ENCODE data around the gene TICAM1. TPM values are rescaled to one million over a fixed set of nuclear protein-coding genes. Genes with fewer than 3 reads are reported as not detected.

The TICAM1 gene
- total and polyA plus RNA-seq, 2 of the 13 experiments (the other 11 are each of a cell fraction or from before 2014, with no cell fraction given): 0.33 to 0.95 TPM

DNA sequence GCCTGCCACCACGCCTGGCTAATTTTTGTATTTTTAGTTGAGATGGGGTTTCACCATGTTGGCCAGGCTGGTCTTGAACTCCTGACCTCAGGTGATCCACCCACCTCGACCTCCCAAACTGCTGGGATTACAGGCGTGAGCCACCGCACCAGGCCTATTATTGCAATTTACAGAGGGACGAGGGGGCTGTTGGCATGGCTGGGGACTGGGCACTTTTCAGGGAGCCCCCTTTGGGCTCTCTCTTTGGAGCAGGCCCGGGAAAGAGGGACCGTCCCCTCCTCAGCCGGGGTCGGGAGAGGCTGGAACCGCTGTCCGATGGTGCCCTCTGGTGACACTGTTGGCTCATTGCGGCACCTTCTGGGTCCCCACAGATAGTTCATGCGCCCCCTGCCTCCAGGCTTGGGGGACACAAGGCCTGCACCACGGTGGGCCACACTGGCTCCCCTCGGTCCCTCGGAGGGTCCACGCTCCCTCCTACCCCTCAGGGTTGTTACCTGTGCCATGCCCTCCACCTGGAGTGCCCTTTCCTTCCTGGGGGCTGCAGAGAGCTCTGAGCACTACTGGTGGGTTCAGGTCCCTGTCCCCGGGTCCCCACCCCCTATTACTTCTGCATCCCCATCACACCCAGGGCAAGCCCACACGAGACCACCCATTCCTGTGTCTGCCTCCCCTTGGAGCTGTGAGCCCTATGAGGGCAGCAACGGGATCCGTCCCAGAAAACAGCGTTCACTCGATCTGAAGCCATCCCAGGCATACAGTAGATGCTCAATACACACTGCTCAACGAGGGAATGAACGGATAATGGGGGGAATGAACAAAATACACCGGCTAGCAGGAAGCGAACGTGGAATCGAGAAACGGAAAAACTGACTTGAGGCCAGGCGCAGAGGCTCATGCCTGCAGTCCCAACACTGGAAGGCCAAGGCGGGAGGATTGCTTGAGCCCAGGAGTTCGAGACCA, 27.5 kb downstream of the TICAM1 start (continued):
- TF ChIP-seq, protein P1, sequence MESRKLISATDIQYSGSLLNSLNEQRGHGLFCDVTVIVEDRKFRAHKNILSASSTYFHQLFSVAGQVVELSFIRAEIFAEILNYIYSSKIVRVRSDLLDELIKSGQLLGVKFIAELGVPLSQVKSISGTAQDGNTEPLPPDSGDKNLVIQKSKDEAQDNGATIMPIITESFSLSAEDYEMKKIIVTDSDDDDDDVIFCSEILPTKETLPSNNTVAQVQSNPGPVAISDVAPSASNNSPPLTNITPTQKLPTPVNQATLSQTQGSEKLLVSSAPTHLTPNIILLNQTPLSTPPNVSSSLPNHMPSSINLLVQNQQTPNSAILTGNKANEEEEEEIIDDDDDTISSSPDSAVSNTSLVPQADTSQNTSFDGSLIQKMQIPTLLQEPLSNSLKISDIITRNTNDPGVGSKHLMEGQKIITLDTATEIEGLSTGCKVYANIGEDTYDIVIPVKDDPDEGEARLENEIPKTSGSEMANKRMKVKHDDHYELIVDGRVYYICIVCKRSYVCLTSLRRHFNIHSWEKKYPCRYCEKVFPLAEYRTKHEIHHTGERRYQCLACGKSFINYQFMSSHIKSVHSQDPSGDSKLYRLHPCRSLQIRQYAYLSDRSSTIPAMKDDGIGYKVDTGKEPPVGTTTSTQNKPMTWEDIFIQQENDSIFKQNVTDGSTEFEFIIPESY (CRISPR knock-in tag; IDR thresholded peaks at IDR 0.05): 0 out of 2 replicates have a peak, but pooled peaks have one; percentile 29
- TF ChIP-seq, protein P2, sequence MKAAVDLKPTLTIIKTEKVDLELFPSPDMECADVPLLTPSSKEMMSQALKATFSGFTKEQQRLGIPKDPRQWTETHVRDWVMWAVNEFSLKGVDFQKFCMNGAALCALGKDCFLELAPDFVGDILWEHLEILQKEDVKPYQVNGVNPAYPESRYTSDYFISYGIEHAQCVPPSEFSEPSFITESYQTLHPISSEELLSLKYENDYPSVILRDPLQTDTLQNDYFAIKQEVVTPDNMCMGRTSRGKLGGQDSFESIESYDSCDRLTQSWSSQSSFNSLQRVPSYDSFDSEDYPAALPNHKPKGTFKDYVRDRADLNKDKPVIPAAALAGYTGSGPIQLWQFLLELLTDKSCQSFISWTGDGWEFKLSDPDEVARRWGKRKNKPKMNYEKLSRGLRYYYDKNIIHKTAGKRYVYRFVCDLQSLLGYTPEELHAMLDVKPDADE (CRISPR knock-in tag; IDR thresholded peaks at IDR 0.05): no peak
- TF ChIP-seq REPIN1 (CRISPR knock-in tag; IDR thresholded peaks at IDR 0.05; ENCODE audit: borderline replicate concordance, low read depth) (no peak), POGZ (CRISPR knock-in tag; IDR thresholded peaks at IDR 0.05) (no peak), FOSL1 (CRISPR knock-in tag; IDR thresholded peaks at IDR 0.05; ENCODE audit: borderline replicate concordance) (no peak), SOX5 (CRISPR knock-in tag; IDR thresholded peaks at IDR 0.05; ENCODE audit: borderline replicate concordance) (no peak), ZFP41 (CRISPR knock-in tag; IDR thresholded peaks at IDR 0.05; ENCODE audit: borderline replicate concordance) (no peak), KLF9 (CRISPR knock-in tag; IDR thresholded peaks at IDR 0.05; ENCODE audit: low read depth) (no peak), SETDB1 (CRISPR knock-in tag; IDR thresholded peaks at IDR 0.05; ENCODE audit: borderline replicate concordance) (no peak), ZNF501 (CRISPR knock-in tag; IDR thresholded peaks at IDR 0.05) (no peak)
- TF ChIP-seq, protein P3, sequence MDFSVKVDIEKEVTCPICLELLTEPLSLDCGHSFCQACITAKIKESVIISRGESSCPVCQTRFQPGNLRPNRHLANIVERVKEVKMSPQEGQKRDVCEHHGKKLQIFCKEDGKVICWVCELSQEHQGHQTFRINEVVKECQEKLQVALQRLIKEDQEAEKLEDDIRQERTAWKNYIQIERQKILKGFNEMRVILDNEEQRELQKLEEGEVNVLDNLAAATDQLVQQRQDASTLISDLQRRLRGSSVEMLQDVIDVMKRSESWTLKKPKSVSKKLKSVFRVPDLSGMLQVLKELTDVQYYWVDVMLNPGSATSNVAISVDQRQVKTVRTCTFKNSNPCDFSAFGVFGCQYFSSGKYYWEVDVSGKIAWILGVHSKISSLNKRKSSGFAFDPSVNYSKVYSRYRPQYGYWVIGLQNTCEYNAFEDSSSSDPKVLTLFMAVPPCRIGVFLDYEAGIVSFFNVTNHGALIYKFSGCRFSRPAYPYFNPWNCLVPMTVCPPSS (IDR thresholded peaks at IDR 0.05): no peak
- TF ChIP-seq, protein P4, sequence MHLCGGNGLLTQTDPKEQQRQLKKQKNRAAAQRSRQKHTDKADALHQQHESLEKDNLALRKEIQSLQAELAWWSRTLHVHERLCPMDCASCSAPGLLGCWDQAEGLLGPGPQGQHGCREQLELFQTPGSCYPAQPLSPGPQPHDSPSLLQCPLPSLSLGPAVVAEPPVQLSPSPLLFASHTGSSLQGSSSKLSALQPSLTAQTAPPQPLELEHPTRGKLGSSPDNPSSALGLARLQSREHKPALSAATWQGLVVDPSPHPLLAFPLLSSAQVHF (CRISPR knock-in tag; IDR thresholded peaks at IDR 0.05): no peak
- TF ChIP-seq, protein P5, sequence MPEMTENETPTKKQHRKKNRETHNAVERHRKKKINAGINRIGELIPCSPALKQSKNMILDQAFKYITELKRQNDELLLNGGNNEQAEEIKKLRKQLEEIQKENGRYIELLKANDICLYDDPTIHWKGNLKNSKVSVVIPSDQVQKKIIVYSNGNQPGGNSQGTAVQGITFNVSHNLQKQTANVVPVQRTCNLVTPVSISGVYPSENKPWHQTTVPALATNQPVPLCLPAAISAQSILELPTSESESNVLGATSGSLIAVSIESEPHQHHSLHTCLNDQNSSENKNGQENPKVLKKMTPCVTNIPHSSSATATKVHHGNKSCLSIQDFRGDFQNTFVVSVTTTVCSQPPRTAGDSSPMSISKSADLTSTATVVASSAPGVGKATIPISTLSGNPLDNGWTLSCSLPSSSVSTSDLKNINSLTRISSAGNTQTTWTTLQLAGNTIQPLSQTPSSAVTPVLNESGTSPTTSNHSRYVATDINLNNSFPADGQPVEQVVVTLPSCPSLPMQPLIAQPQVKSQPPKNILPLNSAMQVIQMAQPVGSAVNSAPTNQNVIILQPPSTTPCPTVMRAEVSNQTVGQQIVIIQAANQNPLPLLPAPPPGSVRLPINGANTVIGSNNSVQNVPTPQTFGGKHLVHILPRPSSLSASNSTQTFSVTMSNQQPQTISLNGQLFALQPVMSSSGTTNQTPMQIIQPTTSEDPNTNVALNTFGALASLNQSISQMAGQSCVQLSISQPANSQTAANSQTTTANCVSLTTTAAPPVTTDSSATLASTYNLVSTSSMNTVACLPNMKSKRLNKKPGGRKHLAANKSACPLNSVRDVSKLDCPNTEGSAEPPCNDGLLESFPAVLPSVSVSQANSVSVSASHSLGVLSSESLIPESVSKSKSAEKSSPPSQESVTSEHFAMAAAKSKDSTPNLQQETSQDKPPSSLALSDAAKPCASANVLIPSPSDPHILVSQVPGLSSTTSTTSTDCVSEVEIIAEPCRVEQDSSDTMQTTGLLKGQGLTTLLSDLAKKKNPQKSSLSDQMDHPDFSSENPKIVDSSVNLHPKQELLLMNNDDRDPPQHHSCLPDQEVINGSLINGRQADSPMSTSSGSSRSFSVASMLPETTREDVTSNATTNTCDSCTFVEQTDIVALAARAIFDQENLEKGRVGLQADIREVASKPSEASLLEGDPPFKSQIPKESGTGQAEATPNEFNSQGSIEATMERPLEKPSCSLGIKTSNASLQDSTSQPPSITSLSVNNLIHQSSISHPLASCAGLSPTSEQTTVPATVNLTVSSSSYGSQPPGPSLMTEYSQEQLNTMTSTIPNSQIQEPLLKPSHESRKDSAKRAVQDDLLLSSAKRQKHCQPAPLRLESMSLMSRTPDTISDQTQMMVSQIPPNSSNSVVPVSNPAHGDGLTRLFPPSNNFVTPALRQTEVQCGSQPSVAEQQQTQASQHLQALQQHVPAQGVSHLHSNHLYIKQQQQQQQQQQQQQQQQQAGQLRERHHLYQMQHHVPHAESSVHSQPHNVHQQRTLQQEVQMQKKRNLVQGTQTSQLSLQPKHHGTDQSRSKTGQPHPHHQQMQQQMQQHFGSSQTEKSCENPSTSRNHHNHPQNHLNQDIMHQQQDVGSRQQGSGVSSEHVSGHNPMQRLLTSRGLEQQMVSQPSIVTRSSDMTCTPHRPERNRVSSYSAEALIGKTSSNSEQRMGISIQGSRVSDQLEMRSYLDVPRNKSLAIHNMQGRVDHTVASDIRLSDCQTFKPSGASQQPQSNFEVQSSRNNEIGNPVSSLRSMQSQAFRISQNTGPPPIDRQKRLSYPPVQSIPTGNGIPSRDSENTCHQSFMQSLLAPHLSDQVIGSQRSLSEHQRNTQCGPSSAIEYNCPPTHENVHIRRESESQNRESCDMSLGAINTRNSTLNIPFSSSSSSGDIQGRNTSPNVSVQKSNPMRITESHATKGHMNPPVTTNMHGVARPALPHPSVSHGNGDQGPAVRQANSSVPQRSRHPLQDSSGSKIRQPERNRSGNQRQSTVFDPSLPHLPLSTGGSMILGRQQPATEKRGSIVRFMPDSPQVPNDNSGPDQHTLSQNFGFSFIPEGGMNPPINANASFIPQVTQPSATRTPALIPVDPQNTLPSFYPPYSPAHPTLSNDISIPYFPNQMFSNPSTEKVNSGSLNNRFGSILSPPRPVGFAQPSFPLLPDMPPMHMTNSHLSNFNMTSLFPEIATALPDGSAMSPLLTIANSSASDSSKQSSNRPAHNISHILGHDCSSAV (CRISPR knock-in tag; IDR thresholded peaks at IDR 0.05; ENCODE audit: borderline replicate concordance): no peak

All from HepG2 (cell line).